ENCODE results near the gene KRTAP19-8. TPM values are rescaled to one million over a fixed set of nuclear protein-coding genes. Genes with fewer than 3 reads are reported as not detected.

Gene KRTAP19-8
- total RNA-seq, 1 donor from 2014 or later, result not detected

GRCh38 chr21:31018232-31018631 lies 20.0 kb downstream of the KRTAP19-8 start:
- no peak for DNase-seq (ENCODE audit: missing footprints)
- intact Hi-C loops (cut with DNase I), result no loop called here
- ATAC-seq, result no peak

- intact Hi-C loops (cut with DNase I), result no loop called here
- ATAC-seq (no peak), DNase-seq (ENCODE audit: missing footprints) (no peak)
These were observed 23.4 kb downstream of the KRTAP19-8 start for GRCh38 chr21:31014891-31015290.

GRCh38 chr21:31012133-31013089 lies 25.9 kb downstream of the KRTAP19-8 start:
- ATAC-seq, result no peak
- intact Hi-C loops (cut with DNase I), result no loop called here
- no peak for DNase-seq (ENCODE audit: missing footprints)

- intact Hi-C loops (cut with DNase I), result no loop called here
- DNase-seq (ENCODE audit: missing footprints) (no peak), ATAC-seq (no peak)
These were observed 26.9 kb downstream of the KRTAP19-8 start for GRCh38 chr21:31011412-31011811.

GRCh38 chr21:31008355-31008754 lies 29.9 kb downstream of the KRTAP19-8 start:
- no peak for DNase-seq (ENCODE audit: missing footprints)
- intact Hi-C loops (cut with DNase I), result no loop called here
- ATAC-seq, result no peak

- no peak for DNase-seq (ENCODE audit: missing footprints)
- no peak for ATAC-seq
- intact Hi-C loops (cut with DNase I), result no loop called here
These were observed 33.3 kb downstream of the KRTAP19-8 start for GRCh38 chr21:31005019-31005418.

- intact Hi-C loops (cut with DNase I), result no loop called here
- DNase-seq (ENCODE audit: missing footprints), result no peak
- ATAC-seq, result no peak
These were observed 34.8 kb downstream of the KRTAP19-8 start for GRCh38 chr21:31003471-31003870.

GRCh38 chr21:30997541-30997940 lies 40.7 kb downstream of the KRTAP19-8 start:
- ATAC-seq (no peak), DNase-seq (ENCODE audit: missing footprints) (no peak)
- intact Hi-C loops (cut with DNase I), result no loop called here

GRCh38 chr21:30996728-30997127 lies 41.5 kb downstream of the KRTAP19-8 start:
- ATAC-seq (no peak), DNase-seq (ENCODE audit: missing footprints) (no peak)
- intact Hi-C loops (cut with DNase I), result no loop called here

- no peak for ATAC-seq
These were observed 43.3 kb downstream of the KRTAP19-8 start for GRCh38 chr21:30994932-30995331.

GRCh38 chr21:30990514-30991262 lies 47.6 kb downstream of the KRTAP19-8 start:
- no peak for ATAC-seq
- intact Hi-C loops (cut with DNase I), result no loop called here
- no peak for DNase-seq (ENCODE audit: missing footprints)

More at GRCh38 chr21:30994932-30995331, 43.3 kb downstream of the KRTAP19-8 start:
- intact Hi-C loops (cut with DNase I), result no loop called here
- no peak for DNase-seq (ENCODE audit: missing footprints)

GRCh38 chr21:30988706-30989105 lies 49.6 kb downstream of the KRTAP19-8 start:
- intact Hi-C loops (cut with DNase I), result no loop called here
- DNase-seq (ENCODE audit: missing footprints), result no peak
- ATAC-seq, result no peak

Other genes with a start within 250 kb of the KRTAP19-8 start
- gene KRTAP8-1, start 225.2 kb downstream of the KRTAP19-8 start, total RNA-seq, result not detected
- not detected for gene KRTAP7-1, start 208.7 kb downstream of the KRTAP19-8 start, total RNA-seq
- not detected for gene KRTAP11-1, start 156.9 kb downstream of the KRTAP19-8 start, total RNA-seq

All from Right ventricle myocardium inferior (tissue), 1 donor.